Stimulated activated CD4-positive, alpha-beta T cell treated with anti-CD3 and anti-CD28 coated beads, Interleukin-1b, Interleukin-23, amount 100 ng/mL, for 24 hours (primary cell): Measurements from ENCODE around the gene RSPH1.

Source experiments
- DNase-seq, 4 experiments: peaks; one replicate each; pipeline ENCODE4 v3.0.0-alpha.2; 2020; ENCODE audit warnings: low read depth in 4 of 4, low spot score in 1 of 4

RSPH1 gene

GRCh38 chr21:42431196-42431595 lies 64.8 kb downstream of the RSPH1 start:
- DNase-seq = no peak

GRCh38 chr21:42430521-42430920 lies 65.5 kb downstream of the RSPH1 start:
- no peak for DNase-seq

GRCh38 chr21:42429856-42430255 lies 66.2 kb downstream of the RSPH1 start:
- no peak for DNase-seq

GRCh38 chr21:42429021-42429420 lies 67.0 kb downstream of the RSPH1 start:
- no peak for DNase-seq

GRCh38 chr21:42427809-42428419 lies 68.1 kb downstream of the RSPH1 start:
- DNase-seq = no peak

GRCh38 chr21:42426876-42427480 lies 69.0 kb downstream of the RSPH1 start:
- no peak for DNase-seq

- no peak for DNase-seq
These were observed 69.6 kb downstream of the RSPH1 start for GRCh38 chr21:42426424-42426823.

- no peak for DNase-seq
These were observed 70.4 kb downstream of the RSPH1 start for GRCh38 chr21:42425591-42425990.

GRCh38 chr21:42424914-42425541 lies 71.0 kb downstream of the RSPH1 start:
- DNase-seq = no peak

GRCh38 chr21:42423685-42424084 lies 72.3 kb downstream of the RSPH1 start:
- no peak for DNase-seq

- no peak for DNase-seq
These were observed 72.8 kb downstream of the RSPH1 start for GRCh38 chr21:42423197-42423675.
